B cell (primary cell): ENCODE measurements around the gene OR7A17. TPM values are rescaled to one million over a fixed set of nuclear protein-coding genes. Genes with fewer than 3 reads are reported as not detected.

Experiments
- ATAC-seq: fragments of 200-7000 bp; cut with Tn5 transposase; one replicate; pipeline ENCODE4 v1.10.0; 2021; ENCODE audit warnings: low read depth, mild to moderate bottlenecking, moderate number of reproducible peaks, moderate library complexity
- CTCF ChIA-PET: fragments of 350-600 bp; sonication (Branson Sonifier 250); formaldehyde crosslinking; loops from one replicate; lab custom pipeline; 2021; ENCODE audit warnings: antibody characterized with exemption, inconsistent platforms; lab: Charles Lee
- POLR2A ChIA-PET: fragments of 350-600 bp; sonication (Branson Sonifier 250); formaldehyde crosslinking; loops from one replicate; lab custom pipeline; 2021; ENCODE audit warnings: antibody characterized with exemption; lab: Charles Lee
- DNase-seq: peaks from one replicate; pipeline ENCODE4 v3.0.0; 2013
- H2AFZ ChIP-seq: 2 replicates; pipeline ENCODE4 v1.6.1; 2012; ENCODE audit warnings: mild to moderate bottlenecking, low read depth, low read length; ENCODE audit not compliant: insufficient read depth, poor library complexity, severe bottlenecking
- H3K27ac ChIP-seq, 2 donors: 1 replicate in 1 of 2; 2 replicates in 1 of 2; pipeline ENCODE4 v1.5.1; 2012 to 2013; ENCODE audit warnings: low read length in 2 of 2, mild to moderate bottlenecking in 2 of 2, moderate library complexity in 1 of 2
- H3K27me3 ChIP-seq, 4 experiments: fragments of 200-600 bp in 1 of 4; sonication (generic) in 1 of 4; replicated peaks in 1 of 4; 1 replicate in 2 of 4; 2 replicates in 2 of 4; pipeline versions ENCODE4 v1.6.1 to v1.7.0; 2013 to 2016; ENCODE audit warnings: low read length in 3 of 4, mild to moderate bottlenecking in 2 of 4, mixed read lengths in 1 of 4, moderate library complexity in 1 of 4; ENCODE audit not compliant: insufficient read depth in 4 of 4, control insufficient read depth in 3 of 4; ENCODE audit errors: control extremely low read depth in 1 of 4
- H3K36me3 ChIP-seq, 2 experiments: replicated peaks in 1 of 2; 1 replicate in 1 of 2; 2 replicates in 1 of 2; pipeline versions ENCODE4 v1.6.1 to v1.7.1; 2013; ENCODE audit warnings: low read length in 1 of 2; ENCODE audit not compliant: insufficient read depth in 2 of 2, control insufficient read depth in 1 of 2; ENCODE audit errors: control extremely low read depth in 1 of 2, extremely low read depth in 1 of 2
- H3K4me1 ChIP-seq, 2 donors: fragments of 200-600 bp in 1 of 2; sonication (generic) in 1 of 2; 1 replicate in 1 of 2; 2 replicates in 1 of 2; pipeline versions ENCODE4 v1.5.1 to v1.6.1; 2013 to 2017; ENCODE audit warnings: low read length in 2 of 2; ENCODE audit not compliant: control insufficient read depth in 2 of 2, insufficient read depth in 2 of 2
- H3K4me2 ChIP-seq: replicated peaks from 2 replicates; pipeline ENCODE3; 2012; ENCODE audit warnings: mild to moderate bottlenecking, low read depth, low read length; ENCODE audit not compliant: poor library complexity, severe bottlenecking
- H3K4me3 ChIP-seq, 5 experiments: fragments of 200-600 bp in 1 of 5; sonication (generic) in 1 of 5; 1 replicate in 3 of 5; 2 replicates in 2 of 5; pipeline versions ENCODE4 v1.5.1 to v1.7.0; 2011 to 2016; ENCODE audit warnings: low read length in 4 of 5, mild to moderate bottlenecking in 4 of 5, low read depth in 2 of 5, control low read depth in 1 of 5, moderate library complexity in 1 of 5; ENCODE audit not compliant: insufficient read depth in 1 of 5; ENCODE audit errors: control extremely low read depth in 1 of 5, extremely low read depth in 1 of 5
- H3K79me2 ChIP-seq: fragments of 200-600 bp; sonication (generic); one replicate; pipeline ENCODE4 v1.6.0; 2016; ENCODE audit warnings: low read length; ENCODE audit not compliant: control insufficient read depth, insufficient read depth
- H3K9ac ChIP-seq: fragments of 200-600 bp; sonication (generic); 2 replicates; pipeline ENCODE4 v1.6.1; 2017; ENCODE audit warnings: mild to moderate bottlenecking, low read length, moderate library complexity
- H3K9me3 ChIP-seq, 3 donors: one replicate each; pipeline versions ENCODE4 v1.6.1 to v1.7.1; 2013; ENCODE audit warnings: low read length in 2 of 3; ENCODE audit not compliant: control insufficient read depth in 2 of 3, insufficient read depth in 1 of 3; ENCODE audit errors: control extremely low read depth in 1 of 3
- H4K20me1 ChIP-seq: 2 replicates; pipeline ENCODE4 v1.6.0; 2012; ENCODE audit warnings: mild to moderate bottlenecking, low read length; ENCODE audit not compliant: insufficient read depth, control insufficient read depth, poor library complexity, severe bottlenecking
- H3K27ac Mint-ChIP-seq: one replicate; pipeline ENCODE4 v1.8.0; 2021; ENCODE audit warnings: mixed read lengths
- H3K27me3 Mint-ChIP-seq: one replicate; pipeline ENCODE4 v1.8.0; 2021; ENCODE audit warnings: mixed read lengths
- H3K4me1 Mint-ChIP-seq: one replicate; pipeline ENCODE4 v1.8.0; 2021; ENCODE audit warnings: mixed read lengths
- H3K4me3 Mint-ChIP-seq: one replicate; pipeline ENCODE4 v1.8.0; 2021; ENCODE audit warnings: mixed read lengths
- H3K9me3 Mint-ChIP-seq: one replicate; pipeline ENCODE4 v1.8.0; 2022; ENCODE audit warnings: mixed read lengths; ENCODE audit not compliant: insufficient read depth
- EZH2 ChIP-seq: IDR thresholded peaks from 2 replicates; pipeline ENCODE4 v1.6.1; 2012; ENCODE audit warnings: borderline replicate concordance, low read depth, mild to moderate bottlenecking, moderate library complexity, low read length; ENCODE audit not compliant: insufficient read depth, poor library complexity, severe bottlenecking
- WGBS: methylation state at CpG from one replicate; pipeline ENCODE4 v1.1.5; 2013; ENCODE audit warnings: missing lambda C conversion rate; ENCODE audit not compliant: insufficient coverage; 5-methylcytosine and 5-hydroxymethylcytosine counted together
- intact Hi-C: fragments of 100-400 bp; cut with micrococcal nuclease; formaldehyde crosslinking; loops from one replicate; pipeline ENCODE4 v1.10.0; 2022
- polyA plus RNA-seq: library from polyadenylated mRNA; depleted of rRNA; stranded (reverse); fragments of >200 nt; gene quantifications from 2 replicates; pipeline ENCODE4 v1.2.3, GENCODE V29; 2012
- total RNA-seq, 2 donors: library from RNA; stranded (reverse); fragments of 120-200 nt in 1 of 2; gene quantifications; 1 replicate in 1 of 2; 2 replicates in 1 of 2; pipeline versions ENCODE4 v1.2.3 to v1.2.4, GENCODE V29; 2013 to 2022
- TF ChIP-seq, protein P1 (sequence below): fragments of 200-600 bp; IDR thresholded peaks from one replicate; pipeline ENCODE4 v1.8.0; 2022; ENCODE audit warnings: antibody characterized with exemption, mild to moderate bottlenecking

The OR7A17 gene
- total and polyA plus RNA-seq, 2 donors (not counting 1 experiment from before 2014, with no cell fraction given) = not detected

DNA sequence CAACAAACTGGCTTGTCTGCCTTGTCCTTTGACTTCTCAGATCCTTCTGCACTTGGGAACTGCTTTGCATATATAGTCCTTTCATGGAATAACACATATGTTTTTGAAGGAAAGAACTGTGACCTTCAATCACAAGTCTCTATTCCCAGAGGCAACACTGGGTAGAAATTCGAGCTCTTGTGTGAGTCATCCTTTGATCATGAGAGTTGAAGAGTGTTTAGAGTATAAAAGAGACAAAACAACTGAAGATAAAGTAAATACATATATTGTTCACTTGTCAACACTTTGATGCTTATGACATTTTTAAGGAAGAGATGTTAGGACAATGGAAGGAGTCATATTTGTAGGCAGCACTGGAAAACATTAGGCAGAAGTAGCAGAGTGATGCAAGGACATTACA is 45.7 kb downstream of the OR7A17 start:
- intact Hi-C loops = no loop called here
- Histone ChIP-seq H3K4me3 (no peak overlapping the region), H3K27ac (no peak overlapping the region), H3K79me2 (no peaks in the 10 kb centered on the region), H3K9me3 (no peaks in the 10 kb centered on the region), H2AFZ (no peak overlapping the region), H4K20me1 (no peaks in the 10 kb centered on the region), H3K9ac (no peak overlapping the region), H3K36me3 (no peaks in the 10 kb centered on the region), H3K4me2 (no peak overlapping the region), H3K4me1 (no peaks in the 10 kb centered on the region), H3K27me3 (no peaks in the 10 kb centered on the region)
- Mint-ChIP-seq H3K9me3 (no peaks in the 10 kb centered on the region), H3K27ac (no peak overlapping the region), H3K4me1 (no peaks in the 10 kb centered on the region), H3K27me3 (peaks cover 26% of the 10 kb centered on the region), H3K4me3 (no peak overlapping the region)
- no peak for TF ChIP-seq EZH2
- TF ChIP-seq, protein P1, sequence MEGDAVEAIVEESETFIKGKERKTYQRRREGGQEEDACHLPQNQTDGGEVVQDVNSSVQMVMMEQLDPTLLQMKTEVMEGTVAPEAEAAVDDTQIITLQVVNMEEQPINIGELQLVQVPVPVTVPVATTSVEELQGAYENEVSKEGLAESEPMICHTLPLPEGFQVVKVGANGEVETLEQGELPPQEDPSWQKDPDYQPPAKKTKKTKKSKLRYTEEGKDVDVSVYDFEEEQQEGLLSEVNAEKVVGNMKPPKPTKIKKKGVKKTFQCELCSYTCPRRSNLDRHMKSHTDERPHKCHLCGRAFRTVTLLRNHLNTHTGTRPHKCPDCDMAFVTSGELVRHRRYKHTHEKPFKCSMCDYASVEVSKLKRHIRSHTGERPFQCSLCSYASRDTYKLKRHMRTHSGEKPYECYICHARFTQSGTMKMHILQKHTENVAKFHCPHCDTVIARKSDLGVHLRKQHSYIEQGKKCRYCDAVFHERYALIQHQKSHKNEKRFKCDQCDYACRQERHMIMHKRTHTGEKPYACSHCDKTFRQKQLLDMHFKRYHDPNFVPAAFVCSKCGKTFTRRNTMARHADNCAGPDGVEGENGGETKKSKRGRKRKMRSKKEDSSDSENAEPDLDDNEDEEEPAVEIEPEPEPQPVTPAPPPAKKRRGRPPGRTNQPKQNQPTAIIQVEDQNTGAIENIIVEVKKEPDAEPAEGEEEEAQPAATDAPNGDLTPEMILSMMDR = no peak
- no CpG with 5 or more reads among the region's 1 CpG for WGBS
- DNase-seq = no peak
- POLR2A ChIA-PET = no interaction called here
- no peak for ATAC-seq
- CTCF ChIA-PET = no interaction called here

DNA sequence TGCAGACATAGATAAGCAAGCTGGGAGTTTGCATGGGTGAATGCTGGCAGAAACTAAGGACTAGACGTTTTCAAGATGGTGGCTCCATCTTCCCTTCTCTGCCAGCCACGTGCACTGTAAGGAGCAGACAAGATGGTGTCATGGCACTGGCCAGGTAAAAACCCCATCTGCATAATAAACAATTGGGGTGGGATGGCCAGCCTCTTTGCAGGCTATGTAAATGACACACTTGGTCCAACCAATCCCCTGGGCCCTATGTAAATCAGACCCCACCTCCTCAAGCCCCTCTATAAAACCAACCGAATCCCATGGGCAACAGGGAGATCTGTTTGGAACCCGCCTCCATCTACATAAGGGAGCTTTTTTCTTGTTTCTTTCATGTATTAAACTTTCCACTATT is 48.5 kb downstream of the OR7A17 start:
- H3K9ac ChIP-seq = no peak overlapping the region
- H3K27ac ChIP-seq = no peak overlapping the region
- Mint-ChIP-seq H3K4me1 (no peaks in the 10 kb centered on the region), H3K4me3 (no peak overlapping the region), H3K27me3 (peaks cover 7% of the 10 kb centered on the region), H3K9me3 (no peaks in the 10 kb centered on the region), H3K27ac (no peak overlapping the region)
- DNase-seq (no peak), ATAC-seq (no peak)
- WGBS = 100% methylated on average over 1 of the region's 4 CpGs
- no peaks in the 10 kb centered on the region for H3K4me1 ChIP-seq
- no peaks in the 10 kb centered on the region for H3K9me3 ChIP-seq
- no peaks in the 10 kb centered on the region for H3K79me2 ChIP-seq
- H2AFZ ChIP-seq = no peak overlapping the region
- intact Hi-C loops = no loop called here
- no peaks in the 10 kb centered on the region for H3K36me3 ChIP-seq
- TF ChIP-seq, protein P1 = no peak
- no peak for TF ChIP-seq EZH2
- ChIA-PET CTCF (no interaction called here), POLR2A (no interaction called here)
- no peak overlapping the region for H3K4me2 ChIP-seq
- H3K4me3 ChIP-seq = no peak overlapping the region
- no peaks in the 10 kb centered on the region for H3K27me3 ChIP-seq
- H4K20me1 ChIP-seq = no peaks in the 10 kb centered on the region
